Measurements from ENCODE around the gene STAT1.
A peak's percentile ranks its signal among the peaks of the same experiment; 100 is the strongest.
"Not testable (repeated sequence)": the region's sequence is repeated elsewhere in the genome, so short reads cannot be mapped to it uniquely, and the experiment has no call there.

Gene STAT1

DNA sequence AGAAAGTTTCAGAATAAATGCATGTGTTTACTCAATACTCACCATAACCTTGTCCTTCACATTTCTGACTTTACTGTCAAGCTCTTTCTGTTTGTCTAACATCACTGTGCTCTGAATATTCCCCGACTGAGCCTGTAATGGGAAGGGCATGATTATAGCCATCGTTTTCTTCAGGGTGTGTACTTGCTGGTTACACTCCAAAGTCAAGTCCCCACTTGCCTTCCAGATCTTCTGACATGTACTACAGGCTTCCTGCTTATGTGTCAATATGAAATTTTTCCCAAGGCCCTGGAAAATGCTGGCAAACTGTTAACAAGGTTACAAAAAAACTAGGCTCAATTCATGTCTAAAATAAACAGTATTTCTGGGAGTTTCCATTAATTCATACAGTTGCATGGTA, 12.9 kb downstream of the STAT1 start:
- no peak overlapping the region for H3K4me3 ChIP-seq (ENCODE audit: low read depth, low read length)
- TF ChIP-seq, protein P1, sequence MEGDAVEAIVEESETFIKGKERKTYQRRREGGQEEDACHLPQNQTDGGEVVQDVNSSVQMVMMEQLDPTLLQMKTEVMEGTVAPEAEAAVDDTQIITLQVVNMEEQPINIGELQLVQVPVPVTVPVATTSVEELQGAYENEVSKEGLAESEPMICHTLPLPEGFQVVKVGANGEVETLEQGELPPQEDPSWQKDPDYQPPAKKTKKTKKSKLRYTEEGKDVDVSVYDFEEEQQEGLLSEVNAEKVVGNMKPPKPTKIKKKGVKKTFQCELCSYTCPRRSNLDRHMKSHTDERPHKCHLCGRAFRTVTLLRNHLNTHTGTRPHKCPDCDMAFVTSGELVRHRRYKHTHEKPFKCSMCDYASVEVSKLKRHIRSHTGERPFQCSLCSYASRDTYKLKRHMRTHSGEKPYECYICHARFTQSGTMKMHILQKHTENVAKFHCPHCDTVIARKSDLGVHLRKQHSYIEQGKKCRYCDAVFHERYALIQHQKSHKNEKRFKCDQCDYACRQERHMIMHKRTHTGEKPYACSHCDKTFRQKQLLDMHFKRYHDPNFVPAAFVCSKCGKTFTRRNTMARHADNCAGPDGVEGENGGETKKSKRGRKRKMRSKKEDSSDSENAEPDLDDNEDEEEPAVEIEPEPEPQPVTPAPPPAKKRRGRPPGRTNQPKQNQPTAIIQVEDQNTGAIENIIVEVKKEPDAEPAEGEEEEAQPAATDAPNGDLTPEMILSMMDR (IDR thresholded peaks at IDR 0.05; ENCODE audit: borderline replicate concordance, insufficient read depth, low read depth, low read length) = no peak

DNA sequence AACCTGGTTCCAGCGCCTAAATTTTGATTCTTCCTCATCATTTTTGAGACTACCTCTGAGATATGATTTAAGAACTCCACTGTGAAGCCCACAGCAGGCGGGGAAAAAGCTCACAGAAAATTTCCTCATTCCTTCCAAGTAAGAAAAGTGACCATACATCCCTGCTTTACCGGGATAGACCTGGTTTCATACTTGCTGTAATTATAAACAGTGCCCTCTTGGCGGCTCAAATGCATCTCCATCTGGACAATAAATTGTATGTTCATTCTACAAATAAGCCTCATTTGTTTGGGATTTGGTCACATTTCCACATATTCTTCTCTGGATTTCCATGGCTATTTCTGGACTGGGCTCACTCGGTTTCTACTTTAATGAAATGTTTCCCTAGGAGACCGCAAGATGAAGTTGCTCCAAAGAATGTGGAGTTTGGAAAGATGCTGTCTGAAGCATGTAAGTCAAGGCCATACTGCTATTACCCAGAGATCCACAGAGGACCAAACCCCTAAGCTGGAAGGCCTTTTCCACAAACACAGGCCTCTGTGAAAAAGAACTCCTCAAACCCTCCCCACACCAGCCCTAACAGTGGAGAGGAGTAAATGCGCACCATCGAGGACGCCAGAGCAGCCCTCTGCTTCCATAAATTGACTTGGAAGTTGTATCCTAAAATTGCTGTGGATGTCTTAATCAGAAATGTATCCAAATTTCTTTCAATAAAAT, 13.9 kb downstream of the STAT1 start:
- TF ChIP-seq, protein P1 (IDR thresholded peaks at IDR 0.05; ENCODE audit: borderline replicate concordance, insufficient read depth, low read depth, low read length) = no peak
- no peak overlapping the region for H3K4me3 ChIP-seq (ENCODE audit: low read depth, low read length)

DNA sequence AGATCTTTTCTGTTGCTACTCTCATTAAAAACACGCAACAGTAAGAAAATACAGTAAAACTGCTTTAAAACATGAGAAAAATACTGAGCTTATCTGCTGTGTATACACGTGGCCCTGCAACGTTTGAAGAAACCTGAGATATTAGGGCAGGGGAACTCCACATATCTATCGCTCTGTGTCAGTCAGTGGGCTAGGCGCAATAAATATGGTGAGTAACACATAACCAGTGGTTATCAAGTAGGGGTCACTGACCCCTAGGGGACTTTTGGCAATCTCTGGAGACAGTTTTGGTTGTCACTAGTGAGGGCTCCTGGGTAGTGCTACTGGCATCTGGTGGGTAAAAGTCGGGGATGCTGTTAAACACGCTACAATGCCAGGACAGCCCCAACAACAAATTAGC, 14.9 kb downstream of the STAT1 start:
- H3K4me3 ChIP-seq (ENCODE audit: low read depth, low read length) = no peak overlapping the region
- TF ChIP-seq, protein P1 (IDR thresholded peaks at IDR 0.05; ENCODE audit: borderline replicate concordance, insufficient read depth, low read depth, low read length) = no peak

DNA sequence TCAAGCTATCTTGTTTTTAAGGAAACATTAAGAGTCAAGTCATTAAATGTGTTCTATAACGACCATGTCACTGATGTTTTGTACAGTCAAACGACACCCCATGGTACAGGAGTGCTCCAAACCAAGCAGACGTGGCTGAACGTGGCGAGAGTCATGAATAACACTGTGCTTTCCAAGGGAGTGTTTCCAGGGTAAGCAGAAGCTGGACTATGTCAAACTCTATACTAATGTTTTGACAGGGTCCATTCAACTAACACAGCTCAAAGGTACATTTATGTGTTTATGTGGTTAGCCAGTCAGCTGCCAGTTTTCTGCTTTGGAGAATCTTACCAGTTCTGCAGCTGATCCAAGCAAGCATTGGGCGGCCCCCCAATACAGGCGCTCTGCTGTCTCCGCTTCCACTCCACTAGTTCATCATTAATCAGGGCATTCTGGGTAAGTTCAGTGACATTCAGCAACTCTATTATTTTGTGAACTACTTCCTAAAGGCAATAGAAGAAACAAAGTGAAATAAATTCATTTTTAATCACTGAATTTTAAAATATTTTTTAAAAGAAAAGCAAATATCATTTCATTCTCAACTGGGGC, 16.4 kb downstream of the STAT1 start:
- H3K4me3 ChIP-seq (ENCODE audit: low read depth, low read length) = no peak overlapping the region
- TF ChIP-seq, protein P1 (IDR thresholded peaks at IDR 0.05; ENCODE audit: borderline replicate concordance, insufficient read depth, low read depth, low read length) = no peak

DNA sequence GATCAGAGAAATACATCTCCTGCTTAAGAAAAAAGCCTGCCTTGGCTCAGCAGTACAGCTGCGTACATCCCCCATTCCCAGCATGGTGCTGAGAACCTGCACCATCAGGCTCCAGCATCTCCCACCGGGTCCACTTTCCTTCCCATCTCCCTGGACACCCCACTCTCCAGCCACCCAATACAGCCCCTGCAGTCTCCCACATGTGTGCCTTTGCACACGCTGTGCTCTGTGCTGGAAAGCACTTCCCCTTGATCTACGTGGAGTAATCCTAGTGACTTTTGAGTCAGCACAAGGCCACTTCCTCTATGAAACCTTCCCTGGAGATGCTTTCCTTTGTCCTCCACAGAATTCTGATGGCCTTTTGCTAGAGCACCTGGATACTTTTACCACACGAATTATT, 17.0 kb downstream of the STAT1 start:
- TF ChIP-seq, protein P1 (IDR thresholded peaks at IDR 0.05; ENCODE audit: borderline replicate concordance, insufficient read depth, low read depth, low read length) = no peak

DNA sequence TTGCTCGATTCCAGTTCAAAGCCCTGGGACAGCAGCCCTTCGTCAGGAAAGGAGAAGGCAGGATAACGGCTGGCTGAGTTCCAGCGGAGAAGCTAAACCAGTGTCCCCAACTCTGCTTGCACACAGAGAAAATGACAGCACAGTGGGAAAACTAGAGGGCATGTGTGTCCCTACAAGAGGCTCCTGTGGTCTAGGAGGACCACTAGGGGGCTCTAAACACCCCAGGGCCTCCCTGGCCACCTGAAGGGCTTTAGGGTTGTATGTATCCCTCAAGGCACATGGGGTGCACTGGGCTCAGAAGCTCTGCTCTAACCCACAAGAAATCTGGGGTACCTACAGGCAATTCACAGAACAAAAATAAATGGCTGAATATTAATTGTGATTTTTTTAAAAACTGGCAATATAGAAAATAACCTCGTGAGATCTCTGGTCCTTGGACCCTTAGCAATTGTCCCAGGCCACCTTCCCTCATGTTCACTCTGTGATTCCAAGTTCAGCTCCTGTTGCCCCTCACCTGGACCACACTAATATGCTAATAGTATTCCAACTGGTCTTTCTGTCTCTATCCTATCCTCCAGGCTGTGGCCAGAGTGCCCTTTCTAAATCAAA, 17.5 kb downstream of the STAT1 start:
- TF ChIP-seq, protein P1 (IDR thresholded peaks at IDR 0.05; ENCODE audit: borderline replicate concordance, insufficient read depth, low read depth, low read length) = peak; percentile 70; the same call in 1 of the 2 replicates
- H3K4me3 ChIP-seq (ENCODE audit: low read depth, low read length) = no peak overlapping the region

More for the DNA sequence above, 17.0 kb downstream of the STAT1 start:
- no peak overlapping the region for H3K4me3 ChIP-seq (ENCODE audit: low read depth, low read length)

DNA sequence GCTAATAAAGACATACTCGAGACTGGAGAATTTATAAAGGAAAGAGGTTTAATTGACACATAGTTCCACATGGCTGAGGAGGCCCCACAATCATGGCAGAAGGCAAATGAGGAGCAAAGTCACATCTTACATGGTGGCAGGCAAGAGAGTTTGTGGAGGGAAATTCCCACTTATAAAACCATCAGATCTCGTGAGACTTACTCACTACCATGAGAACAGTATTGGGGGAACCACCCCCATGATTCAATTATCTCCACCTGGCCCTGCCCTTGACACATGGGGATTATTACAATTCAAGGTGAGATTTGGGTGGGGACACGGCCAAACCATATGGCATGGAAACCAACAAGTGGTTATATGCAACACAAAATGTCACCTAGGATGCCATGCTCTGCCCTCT, 18.7 kb downstream of the STAT1 start:
- H3K4me3 ChIP-seq (ENCODE audit: low read depth, low read length) = not testable (repeated sequence)
